Astrocyte of the hippocampus (primary cell): ENCODE data around the gene DEFB124.
"Not testable (repeated sequence)": the region's sequence is repeated elsewhere in the genome, so short reads cannot be mapped to it uniquely, and the experiment has no call there.

Source experiments
- DNase-seq: peaks from one replicate; pipeline ENCODE4 v3.0.0; 2011; ENCODE audit warnings: low read depth, low spot score

DEFB124 gene

DNA sequence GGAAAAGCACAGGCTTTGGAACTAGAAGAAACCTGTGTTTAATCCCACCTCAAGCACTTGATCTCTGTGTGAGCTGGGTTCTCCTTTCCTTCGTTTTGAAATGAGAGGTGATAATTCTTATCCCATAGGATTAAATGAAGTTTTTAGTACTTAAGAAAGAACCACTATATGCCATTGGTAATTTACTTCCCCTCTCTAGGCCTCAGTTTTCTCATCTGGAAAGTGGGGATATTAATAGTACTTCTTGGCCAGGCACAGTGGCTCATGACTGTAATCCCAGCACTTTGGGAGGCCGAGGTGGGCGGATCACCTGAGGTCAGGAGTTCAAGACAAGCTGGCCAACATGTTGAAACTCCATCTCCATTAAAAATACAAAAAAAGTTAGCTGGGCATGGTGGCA, 14.2 kb upstream of the DEFB124 start:
- no peak for DNase-seq

DNA sequence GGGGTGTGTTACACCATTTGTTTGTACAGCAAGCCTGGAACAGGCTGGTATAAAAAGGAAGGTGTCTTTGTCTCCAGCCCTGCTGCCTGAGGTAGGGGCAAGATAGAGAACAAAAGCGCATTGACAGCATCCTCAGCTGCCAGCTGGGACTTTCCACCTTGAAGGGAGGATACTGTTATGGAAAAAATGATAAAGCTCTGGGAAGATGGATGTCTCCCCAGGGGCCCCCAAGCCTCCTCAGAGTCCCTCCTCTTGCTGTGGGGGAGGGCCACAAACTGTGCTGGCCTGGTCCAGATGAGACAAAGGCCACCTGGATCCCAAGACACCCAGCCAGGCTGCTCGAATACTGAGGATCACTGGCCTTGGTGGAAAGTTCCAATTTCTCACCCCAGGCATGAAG, 13.2 kb upstream of the DEFB124 start:
- no peak for DNase-seq

DNA sequence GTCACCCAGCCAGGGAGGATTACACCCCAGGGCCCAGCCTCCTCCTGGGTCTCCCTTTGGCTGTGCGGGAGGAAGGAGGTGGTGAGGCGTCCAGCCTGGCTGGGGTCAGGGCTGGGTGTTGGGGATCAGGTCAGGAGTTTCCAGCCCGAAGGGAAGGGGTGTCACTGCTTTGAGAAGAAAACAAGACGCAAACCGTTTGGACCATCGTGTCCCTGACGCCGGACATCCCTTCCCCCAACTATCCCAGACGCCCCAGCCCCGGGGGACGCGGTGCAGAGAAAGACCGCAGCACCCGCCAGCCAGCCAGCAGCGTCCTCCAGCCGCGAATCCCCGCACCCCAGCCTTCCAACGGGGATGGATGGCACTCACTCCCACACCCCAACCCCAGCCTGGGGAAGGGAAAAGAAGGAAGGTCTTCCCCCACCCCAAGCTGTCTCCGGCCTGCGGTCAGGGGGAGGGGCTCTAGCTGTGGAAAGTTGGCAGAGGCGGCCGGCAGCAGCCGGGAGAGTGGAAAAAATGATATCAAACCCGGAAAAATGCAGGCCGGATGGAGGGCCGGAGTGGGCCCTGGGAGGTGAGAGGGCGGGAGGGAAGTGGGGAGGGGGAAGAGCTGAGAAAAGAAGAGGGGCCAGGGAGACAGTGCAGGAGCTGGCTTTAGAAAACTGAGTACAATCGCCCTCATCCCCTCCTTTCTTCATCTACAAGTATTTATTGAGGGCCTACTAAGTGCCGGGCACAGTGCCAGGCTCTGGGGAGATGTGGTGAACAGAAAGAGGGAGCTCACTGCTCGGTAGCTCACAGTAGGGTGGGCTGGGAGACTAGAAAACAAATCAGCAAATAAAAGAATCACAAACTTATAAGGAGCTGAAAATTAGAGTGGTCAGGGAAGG, 10.8 kb upstream of the DEFB124 start:
- peak; percentile 81 for DNase-seq

DNA sequence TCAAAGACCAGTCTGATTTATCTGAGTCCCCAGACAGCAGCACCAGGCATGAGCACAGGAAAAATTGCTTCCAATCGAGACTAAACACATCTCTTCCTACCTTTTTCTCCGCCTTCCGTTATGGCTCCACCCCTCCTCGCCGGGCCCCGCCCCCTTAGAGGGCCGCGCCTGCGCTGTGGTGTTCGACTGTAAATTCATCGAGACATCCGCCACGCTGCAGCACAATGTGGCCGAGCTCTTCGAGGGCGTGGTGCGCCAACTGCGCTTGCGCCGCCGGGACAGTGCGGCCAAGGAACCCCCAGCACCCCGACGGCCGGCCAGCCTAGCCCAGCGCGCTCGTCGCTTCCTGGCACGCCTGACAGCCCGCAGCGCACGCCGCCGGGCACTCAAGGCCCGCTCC, 9.1 kb upstream of the DEFB124 start:
- DNase-seq, result peak; percentile 24

DNA sequence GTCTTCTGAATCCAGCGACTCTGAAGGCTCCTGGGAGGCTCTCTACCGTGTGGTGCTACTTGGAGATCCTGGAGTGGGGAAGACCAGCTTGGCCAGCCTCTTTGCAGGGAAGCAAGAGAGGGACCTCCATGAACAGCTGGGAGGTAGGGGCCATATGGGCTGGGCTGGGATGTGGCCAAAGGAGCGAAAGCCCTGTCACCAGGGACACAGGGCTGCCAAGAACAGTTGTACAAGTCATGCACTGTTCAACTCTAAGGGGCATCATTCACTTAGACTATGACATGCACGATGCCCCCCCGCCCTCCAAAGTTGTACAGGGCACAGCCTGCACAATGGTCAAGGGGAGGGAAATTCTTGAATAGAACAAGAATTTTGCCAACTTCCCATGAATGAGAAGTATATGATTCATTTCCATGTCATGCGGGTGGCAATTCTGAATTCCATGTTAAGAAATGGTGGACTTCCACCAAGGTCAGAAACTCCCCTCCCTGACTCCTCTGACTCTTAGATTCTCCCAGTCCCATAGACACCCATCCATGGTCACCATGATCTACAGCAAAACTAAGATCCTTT, 1.8 kb upstream of the DEFB124 start:
- no peak for DNase-seq

DNA sequence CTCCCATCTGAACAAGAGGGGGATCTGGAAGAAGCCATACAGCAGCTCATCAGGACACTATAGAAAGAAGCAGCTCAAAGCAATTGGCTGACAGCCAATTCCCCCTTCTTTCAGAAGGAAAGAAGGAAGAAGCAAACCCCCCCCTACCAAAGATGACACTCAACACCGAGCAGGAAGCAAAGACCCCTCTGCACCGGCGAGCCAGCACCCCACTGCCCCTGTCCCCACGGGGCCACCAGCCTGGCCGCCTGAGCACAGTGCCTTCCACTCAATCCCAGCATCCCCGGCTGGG, 1.3 kb upstream of the DEFB124 start:
- DNase-seq, result no peak

DNA sequence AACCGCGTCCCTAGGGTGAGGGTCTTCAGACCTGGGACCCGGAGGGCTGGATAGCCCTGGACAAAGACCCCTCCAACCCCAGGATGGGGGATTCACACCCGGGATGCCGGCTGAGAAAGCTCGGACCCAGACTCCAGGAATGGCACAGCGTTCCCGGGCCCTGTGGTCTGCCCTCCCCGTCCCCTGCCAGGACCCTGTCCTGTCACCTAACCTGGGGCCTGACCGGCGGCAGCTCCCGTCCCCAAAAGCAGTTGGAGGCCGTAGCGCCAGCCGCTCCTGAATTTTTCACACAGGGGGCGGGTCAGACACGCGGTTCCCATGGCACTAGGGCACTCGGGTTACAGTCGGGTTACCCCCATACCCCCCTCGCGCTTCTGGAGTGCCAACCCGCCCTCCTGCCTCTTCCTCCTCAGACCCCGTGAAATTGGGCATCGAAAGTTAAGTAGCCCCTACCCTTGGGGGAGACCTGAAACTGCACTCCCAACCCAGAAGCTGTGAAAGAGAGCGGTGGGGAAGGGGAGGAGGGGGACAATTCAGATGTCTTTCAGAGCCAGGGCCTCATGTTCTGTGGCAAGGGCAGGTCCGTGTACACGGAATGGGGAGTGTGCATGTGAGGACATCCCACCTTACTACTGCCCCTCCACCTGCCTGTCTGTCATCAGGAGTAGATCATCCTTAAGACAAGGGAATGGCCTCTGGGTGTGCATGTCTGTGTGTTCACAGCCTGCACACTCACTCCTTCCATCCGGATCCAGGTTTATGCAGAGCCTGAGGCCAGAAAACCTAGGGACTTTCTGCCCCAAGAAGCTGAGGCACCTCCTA, 756 bp upstream of the DEFB124 start:
- no peak for DNase-seq

DNA sequence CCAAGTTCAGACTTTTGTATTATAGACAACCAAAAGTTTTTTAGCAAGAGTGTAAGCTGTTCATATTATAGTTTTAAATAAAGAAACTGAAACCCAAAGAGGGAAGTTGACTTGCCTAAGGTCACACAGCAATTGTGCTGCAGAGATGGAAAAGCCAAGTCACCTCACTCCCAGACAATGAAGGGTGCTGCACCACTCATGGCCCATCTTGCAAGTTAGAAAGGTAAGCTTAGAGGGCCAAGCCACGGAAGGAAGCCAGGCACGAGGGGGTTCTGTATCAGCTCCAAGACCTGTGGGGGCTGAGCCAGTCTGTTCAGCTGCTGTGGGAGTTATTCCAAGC, 860 bp downstream of the DEFB124 start:
- DNase-seq, result no peak

DNA sequence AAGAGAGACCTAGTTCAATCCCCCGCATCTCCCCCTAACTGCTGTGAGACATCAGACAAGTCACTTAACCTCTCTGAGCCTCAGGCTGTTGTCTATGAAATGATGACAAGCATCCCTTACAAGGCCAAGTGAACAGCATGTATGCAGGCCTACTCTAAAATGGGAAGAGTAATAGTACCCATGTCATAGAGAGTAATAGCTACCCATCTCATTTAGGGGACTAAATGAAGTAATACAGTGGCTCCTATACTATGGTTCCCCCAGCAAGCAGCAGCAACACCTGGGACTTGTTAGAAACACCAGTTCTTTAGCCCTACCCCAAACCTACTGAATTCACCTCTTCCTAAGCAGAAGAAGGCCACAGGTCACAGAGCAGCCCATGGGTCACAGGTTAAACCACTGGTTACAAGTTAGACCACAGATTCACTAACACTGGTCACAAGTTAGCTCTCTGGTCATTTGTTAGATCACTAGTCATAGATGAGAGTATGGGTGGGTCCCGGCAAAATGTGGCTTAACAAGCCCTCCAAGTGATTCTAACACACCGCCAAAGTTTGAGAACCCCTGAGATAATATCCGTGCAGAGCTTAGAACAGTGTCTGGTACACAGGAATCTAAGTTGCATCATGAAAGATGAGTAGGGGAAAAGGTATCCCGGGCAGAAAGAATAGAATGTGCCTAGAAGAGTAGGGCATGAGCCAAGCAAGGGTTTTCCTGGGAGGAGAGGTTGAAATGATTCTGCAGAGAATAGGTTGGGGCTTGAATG, 1.4 kb downstream of the DEFB124 start:
- DNase-seq, result no peak

DNA sequence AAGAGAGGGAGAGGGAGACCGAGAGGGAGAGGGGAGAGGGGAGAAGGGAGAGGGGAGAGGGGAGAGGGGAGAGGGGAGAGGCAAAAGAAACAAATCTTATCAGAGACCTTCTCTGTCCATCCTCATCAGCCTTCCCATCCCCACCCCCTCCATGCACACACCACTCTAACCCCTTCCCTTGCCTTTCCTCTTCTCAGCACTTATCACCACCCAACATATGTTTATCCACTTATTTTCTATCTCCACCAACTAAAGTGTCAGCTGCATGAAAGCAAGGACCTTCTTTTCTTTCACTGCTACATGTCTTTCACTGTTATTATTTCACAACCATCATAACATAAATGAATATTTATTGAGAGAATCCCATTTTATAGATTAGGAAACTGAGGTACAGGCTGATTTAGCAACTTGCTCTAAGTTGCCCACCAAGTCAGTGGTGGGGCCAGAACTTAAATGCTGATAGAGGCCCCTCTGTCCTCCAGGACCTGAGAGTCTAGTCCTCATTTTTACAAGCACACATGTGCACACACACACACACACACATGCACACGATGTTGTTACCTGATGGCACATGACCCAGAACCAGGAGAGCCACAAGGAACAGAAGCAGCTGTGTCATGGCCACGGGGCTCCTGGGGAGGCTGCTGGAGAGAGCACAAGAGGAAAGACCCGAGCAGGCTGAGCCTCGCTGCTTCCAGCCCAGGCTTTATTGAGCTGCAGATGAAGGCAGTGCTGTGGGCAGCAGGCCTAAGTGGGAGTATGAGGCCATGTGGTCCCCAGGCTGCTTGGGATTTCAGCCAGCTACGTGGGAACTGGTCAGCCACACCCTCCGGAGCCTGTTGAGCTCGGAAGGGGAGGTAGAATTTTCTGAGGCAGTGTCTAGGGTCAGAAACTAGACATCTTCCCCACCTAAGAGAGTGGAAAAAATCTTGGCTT, 2.3 kb downstream of the DEFB124 start:
- no peak for DNase-seq

DNA sequence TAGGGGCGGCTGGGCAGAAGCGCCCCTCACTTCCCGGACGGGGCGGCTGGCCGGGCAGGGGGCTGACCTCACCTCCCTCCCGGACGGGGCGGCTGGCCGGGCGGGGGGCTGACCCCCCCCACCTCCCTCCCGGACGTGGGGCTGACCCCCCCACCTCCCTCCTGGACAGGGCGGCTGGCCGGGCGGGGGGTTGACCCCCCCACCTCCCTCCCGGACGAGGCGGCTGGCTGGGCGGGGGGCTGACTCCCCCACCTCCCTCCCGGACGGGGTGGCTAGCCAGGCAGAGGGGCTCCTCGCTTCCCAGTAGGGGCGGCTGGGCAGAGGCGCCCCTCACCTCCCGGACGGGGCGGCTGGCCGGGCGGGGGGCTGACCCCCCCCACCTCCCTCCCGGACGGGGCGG, 4.0 kb downstream of the DEFB124 start:
- not testable (repeated sequence) for DNase-seq

DNA sequence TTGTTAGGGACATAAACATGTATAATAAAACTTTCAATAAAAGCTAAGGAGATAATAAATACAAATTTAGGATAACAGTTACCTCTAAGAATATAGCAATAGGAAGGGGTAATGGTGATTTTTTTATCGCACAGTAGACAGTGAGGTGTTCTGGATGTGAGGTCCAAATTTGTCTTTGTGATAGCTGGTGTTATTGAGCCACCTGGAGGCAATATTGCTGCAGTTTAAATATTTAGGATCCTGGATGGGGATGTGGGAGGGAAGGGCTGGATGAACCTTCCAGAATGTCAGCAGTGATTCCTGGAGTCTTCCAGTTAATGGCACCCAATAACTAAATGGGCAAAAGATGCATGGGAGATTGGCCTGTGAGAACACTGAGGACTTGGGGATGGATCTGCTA, 20.6 kb downstream of the DEFB124 start:
- DNase-seq, result no peak

DNA sequence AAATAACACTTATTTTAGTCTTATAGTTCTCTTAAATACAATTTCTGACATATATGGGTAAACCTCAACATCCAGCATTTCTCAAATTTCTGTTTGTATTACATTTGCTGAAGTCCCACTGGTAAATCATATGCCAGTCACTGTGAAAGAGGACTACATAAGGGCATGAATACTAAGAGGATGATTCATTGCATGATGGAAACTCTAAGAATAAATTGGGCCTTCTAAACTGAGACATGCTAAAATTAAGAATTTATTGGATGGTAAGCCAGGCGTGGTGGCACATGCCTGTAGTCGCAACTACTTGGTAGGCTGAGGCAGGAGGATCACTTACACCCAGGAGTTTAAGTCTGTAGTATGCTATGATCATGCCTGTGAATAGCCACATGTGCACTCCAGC, 22.4 kb downstream of the DEFB124 start:
- DNase-seq, result no peak

DNA sequence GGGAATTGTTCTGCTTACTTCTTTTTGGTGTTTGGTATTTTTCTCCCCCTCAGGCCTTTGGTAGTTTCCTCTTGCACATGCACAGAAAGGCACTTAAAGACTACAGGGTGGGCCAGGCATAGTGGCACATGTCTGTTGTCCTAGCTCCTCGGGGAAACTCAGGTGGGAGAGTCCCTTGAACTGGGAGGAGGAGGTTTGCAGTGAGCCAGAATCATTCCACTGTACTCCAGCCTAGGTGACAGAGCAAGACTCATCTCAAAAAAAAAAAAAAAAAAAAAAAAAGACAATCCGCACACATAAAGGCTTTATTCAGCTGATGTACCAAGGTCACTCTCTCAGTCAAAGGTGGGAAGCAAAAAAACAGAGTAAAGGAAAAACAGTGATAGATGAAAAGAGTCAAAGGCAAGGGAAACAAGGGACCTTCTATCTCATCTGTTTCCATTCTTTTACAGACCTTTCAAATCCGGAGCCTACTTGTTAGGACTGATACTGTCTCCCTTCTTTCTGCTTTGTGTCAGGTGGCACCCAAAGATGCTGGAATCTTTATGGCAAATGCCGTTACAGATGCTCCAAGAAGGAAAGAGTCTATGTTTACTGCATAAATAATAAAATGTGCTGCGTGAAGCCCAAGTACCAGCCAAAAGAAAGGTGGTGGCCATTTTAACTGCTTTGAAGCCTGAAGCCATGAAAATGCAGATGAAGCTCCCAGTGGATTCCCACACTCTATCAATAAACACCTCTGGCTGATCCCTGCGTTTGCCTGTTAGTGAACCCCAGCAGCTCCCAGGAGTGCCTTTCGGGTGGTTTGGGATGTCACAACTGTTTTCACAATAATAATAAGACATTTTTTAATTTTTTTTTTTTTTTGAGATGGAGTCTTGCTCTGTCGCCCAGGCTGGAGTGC, 25.2 kb downstream of the DEFB124 start:
- no peak for DNase-seq

DNA sequence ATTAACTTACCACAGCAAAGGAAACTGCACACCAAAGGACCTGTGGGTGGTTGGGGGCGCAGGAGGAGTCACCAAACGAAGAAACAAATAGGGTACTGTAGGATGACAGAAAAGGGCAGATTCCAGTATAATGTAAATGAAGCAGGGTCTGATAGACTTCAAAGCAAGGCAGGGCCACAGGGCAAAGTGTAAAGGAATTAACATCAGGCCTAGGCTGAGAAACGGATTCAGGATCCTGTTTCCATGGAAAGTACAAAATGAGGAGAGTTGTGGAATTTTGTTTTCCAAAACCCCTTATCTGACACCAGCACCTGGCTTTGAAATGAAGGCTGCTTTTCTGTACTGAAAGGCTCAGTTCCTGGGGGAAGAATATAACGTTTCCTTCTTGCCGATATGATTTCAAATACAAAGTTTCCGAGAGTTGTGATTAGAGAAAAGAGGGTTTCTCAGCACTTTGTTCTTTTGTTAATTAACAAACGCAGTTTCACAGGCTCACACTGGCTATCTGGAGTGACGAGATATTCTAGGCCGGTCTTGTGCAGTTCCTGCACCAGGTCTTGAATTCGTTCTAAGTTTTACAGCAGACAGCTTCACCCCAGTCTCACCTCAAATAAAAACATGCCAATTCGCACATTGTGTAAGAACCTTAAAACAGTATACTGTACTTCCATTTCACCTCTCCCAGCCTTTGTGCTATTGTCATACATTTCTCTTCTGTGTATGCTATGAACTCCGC, 28.7 kb downstream of the DEFB124 start:
- DNase-seq, result no peak

DNA sequence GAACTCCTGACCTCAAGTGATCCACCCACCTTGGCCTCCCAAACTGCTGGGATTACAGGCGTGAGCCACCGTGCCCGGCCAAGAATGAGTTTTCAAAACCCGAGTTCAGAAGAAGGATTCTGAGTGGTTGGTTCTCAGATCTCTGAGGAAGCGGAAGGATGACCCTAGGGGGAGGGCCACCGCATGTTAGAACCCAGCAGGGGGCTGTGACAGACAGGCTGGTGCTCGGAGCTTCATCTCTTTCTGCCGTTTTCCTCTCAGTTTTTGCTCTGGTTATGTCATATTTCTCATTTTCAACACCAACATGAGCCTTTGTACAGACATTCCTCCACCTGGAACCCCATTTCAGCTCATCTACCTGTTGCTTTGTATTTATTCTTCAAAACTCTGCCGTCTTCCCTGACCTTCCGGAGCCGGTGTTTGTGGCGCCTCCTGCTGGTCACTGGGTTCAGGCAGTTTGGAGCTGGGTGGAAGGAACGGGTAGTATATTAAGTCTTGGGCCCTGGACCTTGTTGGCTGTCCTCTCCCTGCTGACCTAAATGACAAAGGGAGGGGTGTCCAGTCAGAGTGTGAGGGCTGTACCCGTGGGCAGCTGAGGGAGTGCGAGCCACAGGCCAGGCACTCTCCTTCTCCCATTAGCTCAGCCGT, 34.8 kb downstream of the DEFB124 start, which contains the start of gene DEFB123:
DEFB123 (plus strand) TSS at position 621 of the 648 bp plus-strand sequence. CDS start 67 bp downstream, outside the sequence.
- no peak for DNase-seq

DNA sequence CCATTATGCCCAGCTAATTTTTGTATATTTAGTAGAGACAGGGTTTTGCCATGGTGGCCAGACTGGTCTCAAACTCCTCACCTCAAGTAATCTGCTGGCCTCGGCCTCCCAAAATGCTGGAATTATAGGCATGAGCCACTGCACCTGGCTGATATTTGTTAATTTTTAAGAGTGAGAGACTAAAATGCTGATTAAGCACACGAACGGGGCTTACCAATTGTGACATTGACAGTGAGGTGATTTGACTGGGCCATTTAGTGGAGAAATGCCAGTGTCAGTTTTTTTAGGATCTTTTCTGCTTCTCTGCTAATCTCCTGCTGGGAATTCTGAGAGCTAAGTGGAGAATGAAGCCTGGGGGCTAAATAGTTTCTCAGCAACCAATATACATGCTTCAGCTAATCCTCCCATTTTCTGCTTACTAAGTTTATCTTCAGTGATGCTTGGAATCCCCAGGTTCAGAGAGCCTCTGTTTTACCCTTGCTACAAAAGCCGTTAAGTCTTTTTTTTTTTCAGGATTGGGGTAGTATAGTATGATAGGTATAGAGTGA, 44.3 kb downstream of the DEFB124 start:
- DNase-seq, result no peak

DNA sequence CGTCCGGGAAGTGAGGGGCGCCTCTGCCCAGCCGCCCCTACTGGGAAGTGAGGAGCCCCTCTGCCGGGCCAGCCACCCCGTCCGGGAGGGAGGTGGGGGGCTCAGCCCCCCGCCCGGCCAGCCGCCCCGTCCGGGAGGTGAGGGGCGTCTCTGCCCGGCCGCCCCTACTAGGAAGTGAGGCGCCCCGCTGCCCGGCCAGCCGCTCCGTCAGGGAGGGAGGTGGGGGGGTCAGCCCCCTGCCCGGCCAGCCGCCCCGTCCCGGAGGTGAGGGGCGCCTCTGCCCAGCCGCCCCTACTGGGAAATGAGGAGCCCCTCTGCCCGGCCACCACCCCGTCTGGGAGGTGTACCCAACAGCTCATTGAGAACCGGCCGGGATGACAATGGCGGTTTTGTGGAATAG, 47.4 kb downstream of the DEFB124 start:
- DNase-seq, result not testable (repeated sequence)
